K562 (cell line): Measurements from ENCODE around the gene EGFR. TPM values are rescaled to one million over a fixed set of nuclear protein-coding genes. Genes with fewer than 3 reads are reported as not detected.

Source experiments
- ATAC-seq: fragments of 200-7000 bp; cut with Tn5 transposase; 3 replicates; pipeline ENCODE4 v1.9.1; 2020; ENCODE audit warnings: moderate library complexity
- BruUV-seq: library from RNA; stranded (reverse); fragments of 400-500 nt; replicated peaks from 2 replicates; lab custom pipeline; 2021; lab: Mats Ljungman, UMichigan
- CTCF ChIA-PET: fragments of 300-600 bp; formaldehyde crosslinking; extraction: SDS; loops from one replicate; lab custom pipeline; 2021; ENCODE audit warnings: low intra/inter-chr PET ratio; lab: Yijun Ruan, JAX
- POLR2A ChIA-PET: fragments of 300-600, 350-650 bp; sonication (Branson Sonifier 250); formaldehyde crosslinking; extraction: SDS; loops from one replicate; lab custom pipeline; 2021; ENCODE audit warnings: antibody characterized with exemption, inconsistent platforms; lab: Yijun Ruan, JAX
- DNase-seq, 4 experiments: peaks; one replicate each; pipeline versions ENCODE4 v3.0.0 to v3.0.0-alpha.2; 2011 to 2018; ENCODE audit warnings: low spot score in 3 of 4, mixed read lengths in 3 of 4; ENCODE audit errors: extremely low read depth in 1 of 4
- FAIRE-seq: peaks from 2 replicates; lab custom pipeline; 2011; peaks lifted over from hg19 to GRCh38; lab: Jason Lieb, UNC
- H2AFZ ChIP-seq: 2 replicates; pipeline ENCODE4 v1.6.0; 2011; ENCODE audit warnings: low read depth, low read length, control low read depth, inconsistent platforms
- H3K27ac ChIP-seq: fragments of 200-600 bp; 3 replicates; pipeline ENCODE4 v1.8.0; 2011; ENCODE audit warnings: low read depth, mild to moderate bottlenecking, control low read depth, inconsistent platforms, low read length, moderate library complexity, mixed read lengths; ENCODE audit errors: extremely low read depth
- H3K27me3 ChIP-seq, 2 experiments: fragments of 300-600 bp in 1 of 2; 2 replicates in 1 of 2; 3 replicates in 1 of 2; pipeline versions ENCODE4 v1.6.0 to v1.8.0; 2011; ENCODE audit warnings: inconsistent platforms in 2 of 2, low read length in 2 of 2, mild to moderate bottlenecking in 1 of 2, mixed read lengths in 1 of 2, moderate library complexity in 1 of 2; ENCODE audit not compliant: control insufficient read depth in 2 of 2, insufficient read depth in 2 of 2
- H3K36me3 ChIP-seq: fragments of 300-600 bp; 3 replicates; pipeline ENCODE4 v1.8.0; 2011; ENCODE audit warnings: mild to moderate bottlenecking, low read length, inconsistent platforms; ENCODE audit not compliant: control insufficient read depth, insufficient read depth
- H3K4me1 ChIP-seq, 2 experiments: fragments of 200-600 bp in 1 of 2; replicated peaks in 1 of 2; 2 replicates in 1 of 2; 3 replicates in 1 of 2; pipeline versions ENCODE4 v1.5.1 to v1.8.0; 2011; ENCODE audit warnings: inconsistent platforms in 2 of 2, low read length in 2 of 2, mild to moderate bottlenecking in 1 of 2, mixed read lengths in 1 of 2, moderate library complexity in 1 of 2; ENCODE audit not compliant: control insufficient read depth in 2 of 2, insufficient read depth in 2 of 2
- H3K4me2 ChIP-seq: 2 replicates; pipeline ENCODE4 v1.6.1; 2011; ENCODE audit warnings: low read length, control low read depth, inconsistent platforms, mixed read lengths; ENCODE audit not compliant: insufficient read depth
- H3K4me3 ChIP-seq: fragments of 200-600 bp; sonication (generic), shearing (Covaris generic); 2 replicates; pipeline ENCODE4 v1.5.1; 2016; ENCODE audit warnings: control low read depth, inconsistent platforms
- H3K79me2 ChIP-seq: fragments of 200-600 bp; 3 replicates; pipeline ENCODE4 v1.8.0; 2011; ENCODE audit warnings: low read length, inconsistent platforms; ENCODE audit not compliant: control insufficient read depth, insufficient read depth
- H3K9ac ChIP-seq, 2 experiments: 2 replicates each; pipeline versions ENCODE4 v1.6.0 to v1.6.1; 2011; ENCODE audit warnings: low read depth in 2 of 2, low read length in 2 of 2, control low read depth in 1 of 2, inconsistent platforms in 1 of 2, mild to moderate bottlenecking in 1 of 2, mixed read lengths in 1 of 2; ENCODE audit not compliant: insufficient read depth in 1 of 2
- H3K9me1 ChIP-seq: one replicate; pipeline ENCODE4 v1.6.0; 2011; ENCODE audit warnings: inconsistent platforms, mild to moderate bottlenecking, low read length, moderate library complexity; ENCODE audit not compliant: control insufficient read depth, insufficient read depth
- H3K9me3 ChIP-seq: replicated peaks from 2 replicates; pipeline ENCODE4 v1.5.1; 2011; ENCODE audit warnings: low read depth, low read length, inconsistent platforms; ENCODE audit not compliant: control insufficient read depth, insufficient read depth
- H4K20me1 ChIP-seq: replicated peaks from 2 replicates; pipeline ENCODE4 v1.6.1; 2011; ENCODE audit warnings: low read length, inconsistent platforms, mixed read lengths; ENCODE audit not compliant: control insufficient read depth, insufficient read depth
- MEIS2 ChIP-seq: fragments of 450-650 bp; IDR thresholded peaks from 2 replicates; pipeline ENCODE4 v1.6.1; 2014; ENCODE audit warnings: mild to moderate bottlenecking; ENCODE audit not compliant: partially characterized antibody
- MIER1 ChIP-seq: fragments of 450-650 bp; IDR thresholded peaks from 2 replicates; pipeline ENCODE4 v1.6.1; 2016; ENCODE audit warnings: antibody characterized with exemption, mild to moderate bottlenecking, low read depth
- NR4A1 ChIP-seq, 2 experiments: fragments of 250-450 bp in 1 of 2; fragments of 450-650 bp in 1 of 2; sonication (Bioruptor Pico) in 1 of 2; IDR thresholded peaks; 2 replicates each; pipeline versions ENCODE4 v1.4.0 to v1.6.1; 2016 to 2020; ENCODE audit warnings: mild to moderate bottlenecking in 2 of 2, missing compliant biosample characterization in 1 of 2, missing genetic modification characterization in 1 of 2, moderate library complexity in 1 of 2
- PKNOX1 ChIP-seq: fragments of 450-650 bp; IDR thresholded peaks from 2 replicates; pipeline ENCODE4 v1.6.1; 2016
- TCFL5 ChIP-seq: fragments of 250-450 bp; sonication (Bioruptor Pico); conservative IDR thresholded peaks from 2 replicates; pipeline ENCODE4 v1.6.1; 2021; ENCODE audit warnings: mild to moderate bottlenecking, moderate library complexity, matching md5 sums
- WGBS: fragments of 100-300 bp; shearing (Covaris generic); methylation state at CpG from one replicate; pipeline ENCODE4 v1.1.6; 2016; ENCODE audit warnings: low coverage, mixed read lengths; ENCODE audit not compliant: insufficient coverage; ENCODE audit errors: missing lambda C conversion rate; 5-methylcytosine and 5-hydroxymethylcytosine counted together
- in situ Hi-C: fragments of 300-500 bp; cut with MboI; formaldehyde crosslinking; loops from 4 replicates; pipeline ENCODE4 v1.15.0; 2018; ENCODE audit warnings: inconsistent platforms, mixed read lengths
- intact Hi-C: fragments of 100-400 bp; cut with micrococcal nuclease; formaldehyde crosslinking; loops from 2 replicates; pipeline ENCODE4 v1.14.2; 2022
- polyA plus RNA-seq, 8 experiments: library from polyadenylated mRNA; depleted of rRNA in 4 of 8; stranded (reverse) in 5 of 8; unstranded in 3 of 8; fragments of >200 nt; fragmentation: Nextera tagmentation in 2 of 8; fragmentation: Illumina TruSeq in 1 of 8; extraction: Ambion mirVana in 2 of 8; extraction: Trizol in 1 of 8; gene quantifications; 2 replicates each; pipeline versions ENCODE4 v1.2.1 to v1.2.3, GENCODE V29; 2011 to 2014; ENCODE audit warnings: inconsistent platforms in 1 of 8, missing spikeins in 1 of 8
- total RNA-seq, 7 experiments: library from RNA; depleted of rRNA in 6 of 7; stranded (reverse); fragments of >200 nt in 6 of 7; fragmentation: Illumina TruSeq in 2 of 7; extraction: Trizol in 2 of 7; gene quantifications; 2 replicates each; pipeline versions ENCODE4 v1.2.1 to v1.2.3, GENCODE V29; 2011 to 2021; ENCODE audit warnings: low replicate concordance in 1 of 7

Gene EGFR
- total and polyA plus RNA-seq, 9 of the 15 experiments (the other 6 are each of a cell fraction or from before 2014, with no cell fraction given), result 0.13 TPM; not detected in 8

- no peak for TF ChIP-seq MIER1
- Histone ChIP-seq H3K4me2 (no peak overlapping the region), H3K4me1 (peaks cover 0 to 5% of the 10 kb centered on the region in 2 experiments; a peak in 3 of 5 replicates), H3K27ac (no peak overlapping the region), H3K4me3 (no peak overlapping the region), H3K9me1 (no peaks in the 10 kb centered on the region), H3K36me3 (no peaks in the 10 kb centered on the region), H3K79me2 (no peaks in the 10 kb centered on the region), H3K9ac (no peak overlapping the region), H2AFZ (peak overlapping the region; percentile 70; the same call in 1 of the 2 replicates), H3K9me3 (no peaks in the 10 kb centered on the region), H4K20me1 (no peaks in the 10 kb centered on the region), H3K27me3 (peaks cover 15 to 40% of the 10 kb centered on the region in 2 experiments; a peak in 4 of 5 replicates)
- in situ Hi-C loops, result no loop called here
- WGBS, result 18% methylated on average over 11 of the region's 11 CpGs
- POLR2A ChIA-PET, result no interaction called here
- CTCF ChIA-PET, result no interaction called here
- DNase-seq (peak in 1 of 4 experiments; percentile 6), FAIRE-seq (no peak), ATAC-seq (no peak; the same call in 2 of the 3 replicates)
- BruUV-seq, result no TSS peak
- intact Hi-C loops, result no loop called here
Measured at GRCh38 chr7:55187701-55188491, 169.1 kb downstream of the EGFR start.

- no peaks in the 10 kb centered on the region for H3K36me3 ChIP-seq
- H3K9ac ChIP-seq, result no peak overlapping the region
- intact Hi-C loops, result no loop called here
- no peaks in the 10 kb centered on the region for H3K9me1 ChIP-seq
- H3K27me3 ChIP-seq, result peaks cover 12 to 42% of the 10 kb centered on the region in 2 experiments; a peak in 4 of 5 replicates
- H3K79me2 ChIP-seq, result no peaks in the 10 kb centered on the region
- DNase-seq, result peak in 2 of 4 experiments; percentile 20 to 37
- in situ Hi-C loops, result no loop called here
- H3K27ac ChIP-seq, result no peak overlapping the region
- FAIRE-seq, result peak; percentile 32
- TF ChIP-seq MEIS2, result no peak
- TF ChIP-seq NR4A1 (CRISPR knock-in tag; IDR thresholded peaks at IDR 0.05), result no peak
- TF ChIP-seq NR4A1 (tag; IDR thresholded peaks at IDR 0.05), result no peak
- no peak for TF ChIP-seq TCFL5 (CRISPR knock-in tag)
- TF ChIP-seq PKNOX1, result 0 out of 2 replicates have a peak, but pooled peaks have one; percentile 21
- TF ChIP-seq, all 486 proteins: peak for 1
- Histone ChIP-seq H3K9me3 (no peaks in the 10 kb centered on the region), H3K4me1 (peaks cover 0 to 5% of the 10 kb centered on the region in 2 experiments; a peak in 3 of 5 replicates), H3K4me2 (no peak overlapping the region), H3K4me3 (no peak overlapping the region), H2AFZ (peak overlapping the region; percentile 68), H4K20me1 (no peaks in the 10 kb centered on the region)
- no TSS peak for BruUV-seq
- POLR2A ChIA-PET, result no interaction called here
- WGBS, result 5% methylated on average over 15 of the region's 15 CpGs
- CTCF ChIA-PET, result no interaction called here
- peak; percentile 47 for ATAC-seq
Measured at GRCh38 chr7:55188590-55189138, 169.8 kb downstream of the EGFR start.
